Measurements from ENCODE around the gene TINAGL1. TPM values are rescaled to one million over a fixed set of nuclear protein-coding genes. Genes with fewer than 3 reads are reported as not detected.

The TINAGL1 gene
- total and polyA plus RNA-seq, 2 of the 13 experiments (the other 11 are each of a cell fraction or from before 2014, with no cell fraction given), result 24.7 to 76.8 TPM

DNA sequence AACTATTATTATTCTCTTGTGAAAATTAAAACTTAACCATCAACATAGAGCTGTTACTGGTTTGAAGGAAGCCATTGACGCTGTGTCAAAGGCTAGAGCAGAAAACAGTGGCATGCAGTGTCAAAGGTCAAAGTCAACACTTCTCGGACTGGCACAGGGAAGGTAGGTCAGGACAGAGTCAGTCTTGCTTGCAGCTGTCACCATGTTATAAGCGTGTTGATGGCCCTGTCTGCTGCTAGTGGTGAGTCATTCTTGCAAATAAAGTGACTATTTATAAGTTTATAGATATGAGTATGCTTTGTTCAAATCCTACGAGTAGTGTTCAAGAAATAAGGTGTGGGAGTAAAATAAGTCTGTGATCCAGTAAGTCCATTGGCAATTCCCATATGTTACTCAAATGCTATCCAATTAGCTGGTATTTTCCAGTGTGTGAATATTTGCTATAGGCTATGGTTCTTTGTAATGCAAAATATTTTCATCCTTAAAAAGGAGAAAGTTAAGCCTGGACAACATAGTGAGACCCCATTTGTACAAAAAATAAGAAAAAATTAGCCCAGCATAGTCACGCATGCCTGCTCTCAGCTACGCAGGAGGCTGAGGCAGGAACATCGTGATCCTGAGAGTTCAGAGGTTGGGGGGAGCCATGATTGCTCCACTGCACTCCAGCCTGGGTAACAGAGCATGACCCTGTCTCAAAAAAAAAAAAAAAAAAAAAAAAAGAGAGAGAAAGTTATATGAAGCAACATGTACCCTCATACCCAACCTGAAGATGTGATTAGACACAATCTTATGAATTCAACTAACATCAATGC, 26.3 kb upstream of the TINAGL1 start (continued):
- TF ChIP-seq NR2F6 (IDR thresholded peaks at IDR 0.05) (peak; percentile 84), NR2F6 (CRISPR knock-in tag; IDR thresholded peaks at IDR 0.05) (peak; percentile 94), HNF4G (IDR thresholded peaks at IDR 0.05; ENCODE audit: borderline replicate concordance, low read depth, low read length) (peak; percentile 50; the same call in 1 of the 2 replicates), HNF4G (CRISPR knock-in tag; IDR thresholded peaks at IDR 0.05; ENCODE audit: borderline replicate concordance, low read depth) (no peak), ZNF607 (CRISPR knock-in tag; IDR thresholded peaks at IDR 0.05; ENCODE audit: borderline replicate concordance) (no peak), MEIS1 (CRISPR knock-in tag; IDR thresholded peaks at IDR 0.05; ENCODE audit: borderline replicate concordance) (peak; percentile 18; the same call in 1 of the 2 replicates), NR1H2 (CRISPR knock-in tag; IDR thresholded peaks at IDR 0.05; ENCODE audit: borderline replicate concordance, low read depth) (no peak), MAFK (conservative IDR thresholded peaks at IDR 0.05 in 1 of 2, IDR thresholded peaks at IDR 0.05 in 1 of 2; ENCODE audit: low read length in 2 of 2) (no peak), TEAD3 (CRISPR knock-in tag; optimal IDR thresholded peaks at IDR 0.05; ENCODE audit: borderline replicate concordance) (peak; percentile 61), SKI (IDR thresholded peaks at IDR 0.05; ENCODE audit: partially characterized antibody) (peak; percentile 42), ZKSCAN5 (CRISPR knock-in tag; IDR thresholded peaks at IDR 0.05) (no peak), MIXL1 (CRISPR knock-in tag; IDR thresholded peaks at IDR 0.05) (peak; percentile 34; the same call in 1 of the 2 replicates), DMAP1 (CRISPR knock-in tag; IDR thresholded peaks at IDR 0.05) (no peak), RFX3 (CRISPR knock-in tag; IDR thresholded peaks at IDR 0.05) (no peak), KAT2B (IDR thresholded peaks at IDR 0.05; ENCODE audit: borderline replicate concordance, low read depth, low read length) (no peak), EEA1 (CRISPR knock-in tag; IDR thresholded peaks at IDR 0.05; ENCODE audit: borderline replicate concordance) (no peak), ZNF350 (CRISPR knock-in tag; IDR thresholded peaks at IDR 0.05; ENCODE audit: borderline replicate concordance, low read depth) (no peak), CBX5 (CRISPR knock-in tag; IDR thresholded peaks at IDR 0.05; ENCODE audit: borderline replicate concordance) (no peak), MYNN (CRISPR knock-in tag; IDR thresholded peaks at IDR 0.05; ENCODE audit: low read depth) (no peak), HOXA9 (CRISPR knock-in tag; IDR thresholded peaks at IDR 0.05; ENCODE audit: borderline replicate concordance) (no peak)
- TF ChIP-seq, protein P1, sequence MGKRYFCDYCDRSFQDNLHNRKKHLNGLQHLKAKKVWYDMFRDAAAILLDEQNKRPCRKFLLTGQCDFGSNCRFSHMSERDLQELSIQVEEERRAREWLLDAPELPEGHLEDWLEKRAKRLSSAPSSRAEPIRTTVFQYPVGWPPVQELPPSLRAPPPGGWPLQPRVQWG (CRISPR knock-in tag; IDR thresholded peaks at IDR 0.05; ENCODE audit: borderline replicate concordance, low read depth), result no peak
- TF ChIP-seq, protein P2, sequence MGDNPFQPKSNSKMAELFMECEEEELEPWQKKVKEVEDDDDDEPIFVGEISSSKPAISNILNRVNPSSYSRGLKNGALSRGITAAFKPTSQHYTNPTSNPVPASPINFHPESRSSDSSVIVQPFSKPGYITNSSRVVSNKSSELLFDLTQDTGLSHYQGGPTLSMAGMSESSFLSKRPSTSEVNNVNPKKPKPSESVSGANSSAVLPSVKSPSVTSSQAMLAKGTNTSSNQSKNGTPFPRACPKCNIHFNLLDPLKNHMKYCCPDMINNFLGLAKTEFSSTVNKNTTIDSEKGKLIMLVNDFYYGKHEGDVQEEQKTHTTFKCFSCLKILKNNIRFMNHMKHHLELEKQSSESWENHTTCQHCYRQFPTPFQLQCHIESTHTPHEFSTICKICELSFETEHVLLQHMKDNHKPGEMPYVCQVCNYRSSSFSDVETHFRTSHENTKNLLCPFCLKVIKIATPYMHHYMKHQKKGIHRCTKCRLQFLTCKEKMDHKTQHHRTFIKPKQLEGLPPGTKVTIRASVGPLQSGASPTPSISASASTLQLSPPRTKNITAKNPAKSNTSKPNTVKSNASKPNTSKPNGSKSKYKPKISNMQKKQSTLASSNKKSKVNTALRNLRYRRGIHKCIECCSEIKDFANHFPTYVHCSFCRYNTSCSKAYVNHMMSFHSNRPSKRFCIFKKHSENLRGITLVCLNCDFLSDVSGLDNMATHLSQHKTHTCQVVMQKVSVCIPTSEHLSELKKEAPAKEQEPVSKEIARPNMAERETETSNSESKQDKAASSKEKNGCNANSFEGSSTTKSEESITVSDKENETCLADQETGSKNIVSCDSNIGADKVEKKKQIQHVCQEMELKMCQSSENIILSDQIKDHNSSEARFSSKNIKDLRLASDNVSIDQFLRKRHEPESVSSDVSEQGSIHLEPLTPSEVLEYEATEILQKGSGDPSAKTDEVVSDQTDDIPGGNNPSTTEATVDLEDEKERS (CRISPR knock-in tag; IDR thresholded peaks at IDR 0.05), result no peak
- TF ChIP-seq, protein P3, sequence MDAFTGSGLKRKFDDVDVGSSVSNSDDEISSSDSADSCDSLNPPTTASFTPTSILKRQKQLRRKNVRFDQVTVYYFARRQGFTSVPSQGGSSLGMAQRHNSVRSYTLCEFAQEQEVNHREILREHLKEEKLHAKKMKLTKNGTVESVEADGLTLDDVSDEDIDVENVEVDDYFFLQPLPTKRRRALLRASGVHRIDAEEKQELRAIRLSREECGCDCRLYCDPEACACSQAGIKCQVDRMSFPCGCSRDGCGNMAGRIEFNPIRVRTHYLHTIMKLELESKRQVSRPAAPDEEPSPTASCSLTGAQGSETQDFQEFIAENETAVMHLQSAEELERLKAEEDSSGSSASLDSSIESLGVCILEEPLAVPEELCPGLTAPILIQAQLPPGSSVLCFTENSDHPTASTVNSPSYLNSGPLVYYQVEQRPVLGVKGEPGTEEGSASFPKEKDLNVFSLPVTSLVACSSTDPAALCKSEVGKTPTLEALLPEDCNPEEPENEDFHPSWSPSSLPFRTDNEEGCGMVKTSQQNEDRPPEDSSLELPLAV (CRISPR knock-in tag; conservative IDR thresholded peaks at IDR 0.05; ENCODE audit: low read depth), result no peak
- TF ChIP-seq, protein P4, sequence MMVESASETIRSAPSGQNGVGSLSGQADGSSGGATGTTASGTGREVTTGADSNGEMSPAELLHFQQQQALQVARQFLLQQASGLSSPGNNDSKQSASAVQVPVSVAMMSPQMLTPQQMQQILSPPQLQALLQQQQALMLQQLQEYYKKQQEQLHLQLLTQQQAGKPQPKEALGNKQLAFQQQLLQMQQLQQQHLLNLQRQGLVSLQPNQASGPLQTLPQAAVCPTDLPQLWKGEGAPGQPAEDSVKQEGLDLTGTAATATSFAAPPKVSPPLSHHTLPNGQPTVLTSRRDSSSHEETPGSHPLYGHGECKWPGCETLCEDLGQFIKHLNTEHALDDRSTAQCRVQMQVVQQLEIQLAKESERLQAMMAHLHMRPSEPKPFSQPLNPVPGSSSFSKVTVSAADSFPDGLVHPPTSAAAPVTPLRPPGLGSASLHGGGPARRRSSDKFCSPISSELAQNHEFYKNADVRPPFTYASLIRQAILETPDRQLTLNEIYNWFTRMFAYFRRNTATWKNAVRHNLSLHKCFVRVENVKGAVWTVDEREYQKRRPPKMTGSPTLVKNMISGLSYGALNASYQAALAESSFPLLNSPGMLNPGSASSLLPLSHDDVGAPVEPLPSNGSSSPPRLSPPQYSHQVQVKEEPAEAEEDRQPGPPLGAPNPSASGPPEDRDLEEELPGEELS (CRISPR knock-in tag; IDR thresholded peaks at IDR 0.05), result 0 out of 2 replicates have a peak, but pooled peaks have one; percentile 7

Data from HepG2 (cell line).